ENCODE measurements around the gene WDR36.

WDR36 gene

DNA sequence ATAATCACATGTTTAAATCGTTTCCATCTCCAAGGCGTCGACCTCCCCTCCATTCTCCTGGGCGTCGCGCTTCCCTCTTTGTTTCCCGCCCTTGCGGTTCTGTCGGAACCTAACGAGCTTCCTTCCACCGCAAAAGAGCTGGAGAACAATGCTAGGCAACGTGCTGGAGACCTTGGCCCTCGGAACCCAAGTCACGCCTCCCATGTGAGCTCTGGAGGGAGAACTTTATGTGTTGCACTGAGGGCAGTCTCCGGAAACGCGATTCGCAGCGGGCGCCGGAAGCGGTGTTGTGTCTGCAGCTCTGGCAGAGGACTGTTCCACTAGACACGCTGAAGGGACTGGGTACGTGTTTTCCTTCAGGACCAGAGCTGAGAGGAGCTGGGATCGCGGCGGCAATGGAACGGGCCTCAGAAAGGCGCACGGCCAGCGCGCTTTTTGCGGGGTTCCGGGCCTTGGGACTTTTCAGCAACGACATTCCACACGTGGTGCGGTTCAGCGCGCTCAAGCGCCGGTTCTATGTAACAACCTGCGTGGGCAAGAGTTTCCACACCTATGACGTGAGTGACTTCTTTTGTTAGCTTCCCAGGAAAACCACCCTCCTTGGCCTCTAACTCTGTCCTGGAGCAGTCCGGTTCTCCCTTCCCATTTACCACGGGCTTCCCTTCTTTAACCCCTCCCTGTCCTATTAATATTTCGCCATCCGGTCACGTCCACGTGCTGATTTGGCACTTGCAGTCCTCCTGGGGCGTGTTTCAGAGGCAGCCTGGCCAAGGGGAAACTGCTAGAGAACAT is at the start of gene WDR36:
WDR36 (plus strand) TSS at position 287 of the 792 bp plus-strand sequence; CDS start at position 396, 109 bp downstream.
- DNase-seq, result peak; percentile 68

DNA sequence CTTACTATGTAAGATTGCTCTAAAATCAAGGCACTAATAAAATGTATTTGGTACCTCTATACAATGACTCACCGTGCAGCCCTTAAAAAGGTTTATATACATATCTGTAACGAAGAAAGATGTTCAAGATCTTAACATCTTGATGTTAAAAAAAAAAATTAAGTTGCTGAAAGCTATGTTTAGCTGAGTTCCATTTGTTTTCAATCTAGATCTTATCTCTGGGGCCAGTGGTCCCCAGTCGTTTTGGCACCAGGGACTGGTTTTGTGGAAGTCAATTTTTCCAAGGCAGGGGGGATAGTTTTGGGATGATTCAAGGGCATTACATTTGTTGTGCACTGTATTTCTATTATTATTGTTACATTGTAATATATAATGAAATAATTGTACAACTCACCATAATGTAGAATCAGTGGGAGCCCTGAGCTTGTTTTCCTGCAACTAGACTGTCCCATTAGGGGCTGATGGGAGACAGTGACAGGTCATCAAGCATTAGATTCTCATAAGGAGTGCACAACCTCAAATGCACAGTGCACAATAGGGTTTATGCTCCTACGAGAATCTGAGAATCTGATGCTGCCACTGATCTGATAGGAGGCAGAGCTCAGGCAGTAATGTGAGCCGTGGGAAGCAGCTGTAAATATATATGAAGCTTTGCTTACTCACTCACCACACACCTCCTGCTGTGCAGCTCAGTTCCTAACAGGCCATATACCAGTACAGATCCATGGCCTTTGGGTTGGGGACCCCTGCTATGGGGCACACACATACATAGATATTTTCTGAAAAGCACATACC is 48.2 kb upstream of the WDR36 start:
- DNase-seq, result no peak

DNA sequence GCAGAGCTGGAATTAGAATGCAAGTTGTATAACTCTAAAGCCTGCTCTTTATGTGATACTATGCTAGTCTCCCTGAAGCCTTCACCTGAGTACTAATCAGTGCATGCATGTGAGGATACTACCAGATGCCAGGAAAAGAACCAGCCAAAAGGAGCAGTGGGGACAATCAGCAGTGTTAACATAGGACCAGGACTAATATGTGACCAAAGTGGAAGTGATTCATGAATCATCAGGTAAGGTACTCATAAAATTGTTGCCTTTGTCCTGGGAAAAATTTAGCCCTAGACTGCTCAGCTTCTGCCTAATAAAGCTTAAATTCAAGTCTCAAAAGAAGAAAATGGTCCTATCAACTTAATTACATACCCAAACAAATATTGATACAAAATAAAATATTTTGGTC is 34.1 kb upstream of the WDR36 start:
- DNase-seq, result no peak

DNA sequence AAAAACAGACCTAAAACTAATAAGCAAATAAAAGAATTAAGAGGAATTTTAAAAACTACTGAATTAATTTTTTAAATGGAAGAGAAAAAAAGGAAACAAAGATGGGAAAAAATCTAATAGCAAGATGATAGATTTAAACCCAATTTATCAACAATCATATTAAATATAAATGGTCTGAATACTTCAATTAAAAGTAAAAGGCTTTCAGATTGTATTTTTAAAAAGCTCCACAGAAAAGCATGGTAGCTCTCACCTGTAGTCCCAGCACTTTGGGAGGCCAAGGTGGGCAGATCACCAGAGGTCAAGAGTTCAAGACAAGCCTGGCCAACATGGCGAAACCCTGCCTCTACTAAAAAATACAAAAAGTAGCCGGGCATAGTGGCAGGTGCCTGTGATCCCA is 32.0 kb upstream of the WDR36 start:
- no peak for DNase-seq

DNA sequence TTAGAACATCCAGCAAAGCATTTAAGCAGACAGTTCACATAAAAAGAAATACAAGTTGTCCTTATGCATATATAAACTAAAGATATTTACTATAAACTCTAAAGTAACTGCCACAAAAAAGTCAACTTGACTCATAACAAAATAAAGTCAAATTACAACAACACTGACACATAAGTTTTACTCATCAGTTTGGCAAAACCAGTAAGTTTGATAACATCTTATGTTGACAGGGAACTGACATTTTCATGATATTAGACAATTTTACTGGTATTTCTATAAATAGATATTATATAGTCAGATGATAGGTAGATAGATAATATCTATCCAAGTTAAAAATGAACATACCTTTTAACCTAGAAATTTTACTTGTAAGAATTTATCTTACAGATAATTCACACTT is 30.5 kb upstream of the WDR36 start:
- DNase-seq, result no peak

DNA sequence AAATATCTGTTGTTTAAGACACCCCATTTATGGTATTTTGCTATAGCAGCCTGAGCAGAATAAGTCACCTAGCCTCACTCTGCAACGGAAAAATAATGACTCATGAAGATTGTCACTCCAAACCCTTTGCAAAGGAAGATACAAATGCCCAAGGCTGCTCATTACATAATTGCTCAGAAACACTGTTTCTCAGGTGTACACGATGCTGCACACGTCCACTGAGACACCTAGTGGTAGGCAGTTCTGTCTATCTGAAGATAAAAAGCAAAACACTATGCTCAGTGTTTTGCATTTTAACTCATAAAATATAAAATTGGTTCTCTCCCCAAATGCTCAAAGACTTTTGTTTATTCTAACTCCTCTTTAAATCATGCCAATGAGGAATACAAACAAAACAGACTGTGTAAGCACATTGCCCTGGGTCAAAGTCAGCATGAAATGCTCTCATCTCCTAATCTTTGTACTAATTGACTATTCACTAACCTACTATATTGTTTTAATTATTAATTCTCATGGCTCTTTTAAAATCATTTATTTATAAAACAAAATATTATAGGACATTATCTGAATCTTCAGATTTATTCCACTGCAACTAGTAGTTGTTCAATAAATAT is 28.3 kb upstream of the WDR36 start:
- DNase-seq, result no peak

DNA sequence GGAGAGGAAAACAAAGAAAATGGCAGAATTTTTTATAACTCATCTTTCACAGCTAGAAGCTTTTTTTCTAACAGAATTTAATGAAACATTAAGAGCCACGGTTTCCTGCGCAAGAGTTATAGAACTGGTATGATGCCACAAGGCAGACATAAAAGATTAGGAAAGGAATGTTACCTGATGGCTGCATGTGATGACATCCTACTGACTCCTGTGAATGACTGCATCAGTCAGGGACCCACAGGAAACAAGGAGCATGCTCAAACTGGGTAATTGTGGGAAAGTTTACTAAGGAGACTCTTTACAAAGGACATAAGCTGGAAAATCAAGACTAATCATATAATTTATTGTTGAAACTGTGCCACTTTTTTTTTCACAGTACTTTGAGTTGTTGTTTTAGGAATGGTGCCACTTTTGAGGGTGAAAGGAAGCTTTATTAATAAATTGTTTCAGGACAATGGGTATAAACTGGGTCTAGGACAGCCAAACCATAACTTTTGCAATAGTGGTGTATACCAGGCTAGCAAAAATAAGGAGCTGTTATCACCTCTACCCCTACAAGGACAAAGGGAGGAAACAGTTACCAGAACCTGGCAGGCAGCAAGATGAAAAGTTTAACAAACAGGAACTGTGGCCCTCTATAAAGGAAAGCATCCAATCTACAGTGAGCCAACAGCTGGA is 25.7 kb upstream of the WDR36 start:
- no peak for DNase-seq

DNA sequence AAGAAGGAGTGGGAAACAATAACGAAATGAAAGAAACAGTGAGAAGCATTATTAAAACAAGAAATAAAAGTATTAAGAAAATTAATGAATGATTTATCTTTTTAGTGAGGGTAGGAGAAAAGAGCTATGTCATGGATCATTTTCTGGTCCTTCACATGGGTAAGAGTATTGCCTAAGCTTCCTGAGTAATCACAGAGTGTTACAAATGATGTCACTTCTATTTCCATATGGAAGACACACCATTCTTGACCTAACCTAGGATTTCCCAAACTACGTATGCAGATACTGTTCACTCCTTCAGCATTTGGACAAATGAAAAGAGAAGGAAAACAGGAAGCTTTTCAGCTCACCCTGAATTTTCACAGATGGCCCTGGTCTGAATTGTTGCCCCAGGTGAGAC is 23.9 kb upstream of the WDR36 start:
- no peak for DNase-seq

DNA sequence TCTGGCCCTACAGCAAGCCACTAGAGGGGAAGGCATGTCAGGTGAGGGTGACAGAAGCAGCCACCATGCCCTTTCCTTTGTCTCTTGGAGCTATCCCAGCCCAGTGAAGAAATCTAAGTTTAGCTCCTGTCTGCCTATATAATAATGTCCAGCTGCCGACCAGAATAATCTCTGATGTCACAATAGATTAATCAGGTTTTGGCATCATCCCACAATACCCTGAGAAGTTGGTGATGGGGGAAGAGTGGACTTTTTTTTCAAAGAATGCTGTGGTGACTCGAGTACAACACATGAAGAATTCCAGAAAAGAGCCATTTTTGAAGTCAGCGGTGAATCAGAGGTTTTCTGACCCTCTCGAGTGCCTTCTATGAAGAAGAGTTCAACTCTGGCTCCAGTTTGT is 22.3 kb upstream of the WDR36 start:
- DNase-seq, result no peak

DNA sequence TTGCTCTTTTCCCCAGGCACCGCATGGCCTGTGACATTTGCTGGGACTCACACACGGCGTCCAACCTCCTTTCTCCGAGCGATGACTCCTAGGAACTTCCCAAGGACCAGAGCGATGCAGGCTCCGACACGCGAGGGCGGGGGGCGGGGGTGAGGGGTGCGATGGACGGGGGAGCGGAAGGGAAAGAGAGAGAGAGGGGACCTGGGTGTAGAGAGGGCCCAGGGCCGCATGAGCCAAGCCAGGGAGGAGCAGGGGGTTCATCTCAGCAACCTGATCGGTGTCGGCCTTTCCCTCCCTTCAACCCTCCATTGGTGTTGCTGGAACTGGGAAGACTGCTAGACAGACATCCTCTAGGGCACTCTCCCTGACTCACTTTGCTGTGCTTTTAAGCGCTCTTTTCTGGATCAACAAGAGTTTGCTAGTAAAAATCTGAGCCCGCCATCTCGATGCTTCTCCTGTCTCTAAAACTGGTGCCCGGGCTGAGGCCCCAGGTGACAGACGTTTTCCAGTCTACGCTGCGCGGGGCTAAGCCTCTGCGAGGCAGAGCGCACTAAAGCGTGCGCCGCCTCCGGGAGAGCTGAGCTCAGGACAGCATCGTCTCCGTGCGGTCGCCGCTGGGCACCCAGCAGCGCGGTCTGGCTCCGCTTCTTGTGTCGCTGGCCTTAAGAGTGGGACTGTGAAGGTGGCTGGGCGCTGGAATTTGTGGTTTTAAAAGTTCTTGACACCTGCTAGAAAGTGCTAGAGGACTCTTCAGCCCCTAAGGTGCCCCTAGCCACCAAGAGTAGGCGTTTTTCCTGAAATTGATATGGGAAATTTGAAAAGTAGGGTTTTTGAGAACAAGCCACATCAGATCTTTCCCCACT is 21.6 kb upstream of the WDR36 start:
- no peak for DNase-seq

DNA sequence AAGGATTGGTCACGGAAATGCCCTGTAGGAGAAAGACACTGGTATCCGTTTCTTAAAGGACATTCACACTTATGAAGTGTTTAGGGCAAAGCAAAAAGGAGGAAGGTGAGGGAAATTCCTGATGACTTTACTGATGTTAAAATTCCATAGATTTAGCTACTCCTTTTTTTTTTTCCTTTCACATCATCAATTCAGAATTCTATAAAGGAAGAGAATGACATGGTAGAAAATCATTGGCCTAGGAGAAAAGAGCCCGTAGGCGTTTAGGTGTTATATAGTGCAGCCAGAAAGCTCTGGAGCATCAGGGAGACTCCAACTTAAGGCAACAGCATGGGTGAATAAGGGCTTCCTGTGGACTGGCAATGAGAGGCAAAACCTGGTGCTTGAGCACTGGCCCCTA is 20.7 kb upstream of the WDR36 start, which contains the start of gene TSLP:
TSLP (plus strand) TSS at position 301 of the 400 bp plus-strand sequence. CDS start 178 bp downstream, outside the sequence.
- DNase-seq, result no peak

DNA sequence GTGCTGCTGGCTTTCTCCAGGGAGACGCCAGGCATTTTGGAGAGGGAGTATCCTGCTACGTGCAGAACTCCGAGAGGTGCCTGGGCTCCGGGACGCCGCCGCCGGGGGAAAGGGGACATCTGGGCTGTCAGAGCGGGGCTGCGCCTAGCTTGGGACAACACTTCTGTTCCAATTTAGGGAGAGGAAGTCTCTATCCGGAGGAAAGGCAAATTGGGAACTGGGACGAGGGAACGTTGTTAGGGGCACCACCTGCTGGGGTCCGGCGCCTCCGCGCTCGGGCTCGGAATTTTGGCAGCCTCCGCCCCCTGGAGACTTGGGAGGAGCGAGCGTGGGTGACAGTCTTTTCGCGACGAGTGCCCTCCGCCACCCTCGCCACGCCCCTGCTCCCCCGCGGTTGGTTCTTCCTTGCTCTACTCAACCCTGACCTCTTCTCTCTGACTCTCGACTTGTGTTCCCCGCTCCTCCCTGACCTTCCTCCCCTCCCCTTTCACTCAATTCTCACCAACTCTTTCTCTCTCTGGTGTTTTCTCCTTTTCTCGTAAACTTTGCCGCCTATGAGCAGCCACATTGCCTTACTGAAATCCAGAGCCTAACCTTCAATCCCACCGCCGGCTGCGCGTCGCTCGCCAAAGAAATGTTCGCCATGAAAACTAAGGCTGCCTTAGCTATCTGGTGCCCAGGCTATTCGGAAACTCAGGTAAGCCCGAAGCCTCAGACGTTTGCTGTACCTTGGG is 19.0 kb upstream of the WDR36 start:
- no peak for DNase-seq

DNA sequence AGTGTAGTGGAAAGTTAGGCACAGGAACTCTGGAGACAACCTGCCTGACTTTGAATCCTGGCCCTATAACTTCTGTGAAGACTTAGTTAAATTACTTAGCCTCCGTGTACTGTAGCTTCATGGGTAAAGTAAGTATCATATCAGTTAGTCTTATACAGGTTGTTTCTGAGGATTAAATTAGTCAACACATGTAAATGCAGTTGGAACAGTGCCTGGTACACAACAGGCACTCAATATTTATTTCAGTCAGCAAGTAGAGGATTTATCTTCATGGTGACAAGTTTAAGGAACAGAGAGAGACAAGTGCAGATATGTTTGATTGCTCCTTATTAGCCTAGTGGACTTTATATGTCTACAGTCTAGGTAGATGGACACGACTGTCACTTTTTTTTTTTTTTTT is 17.9 kb upstream of the WDR36 start:
- DNase-seq, result no peak

DNA sequence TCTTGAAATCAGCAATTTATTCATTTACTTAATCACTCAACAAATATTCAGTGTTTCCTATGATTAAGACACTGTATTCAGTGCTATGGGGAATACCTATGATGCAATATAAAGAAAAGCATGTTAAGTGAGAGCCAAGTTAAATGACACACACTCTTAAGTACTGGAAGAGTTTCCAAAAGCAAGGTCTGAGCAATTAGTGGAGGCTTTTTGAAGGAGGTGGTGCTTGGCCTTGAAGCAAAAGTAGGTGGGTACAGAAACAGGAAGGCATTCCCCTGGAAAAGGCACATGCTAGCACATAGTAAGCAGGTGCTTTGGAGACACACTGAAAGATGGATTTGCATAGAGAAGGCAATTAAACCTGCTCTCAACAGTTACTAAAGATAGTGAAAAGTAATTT is 16.6 kb upstream of the WDR36 start:
- no peak for DNase-seq

DNA sequence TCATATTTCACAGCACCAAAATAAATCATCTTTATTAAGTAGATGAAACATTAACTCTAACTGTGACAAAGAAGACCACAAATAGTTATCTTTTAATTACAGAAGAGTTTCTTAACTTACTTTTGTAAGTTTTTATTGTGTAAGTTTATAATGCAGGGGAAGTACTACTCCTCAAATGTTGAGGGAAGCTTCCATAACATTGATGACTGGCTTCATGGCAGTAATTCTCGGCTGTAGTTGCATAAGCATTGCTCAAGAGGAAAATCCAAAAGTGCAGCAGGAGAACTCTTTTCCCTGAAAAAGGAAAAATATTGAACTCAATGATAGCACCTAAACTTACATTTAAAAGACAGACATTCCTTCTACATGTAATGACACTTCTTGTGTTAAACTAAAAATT is 16.1 kb upstream of the WDR36 start:
- no peak for DNase-seq

DNA sequence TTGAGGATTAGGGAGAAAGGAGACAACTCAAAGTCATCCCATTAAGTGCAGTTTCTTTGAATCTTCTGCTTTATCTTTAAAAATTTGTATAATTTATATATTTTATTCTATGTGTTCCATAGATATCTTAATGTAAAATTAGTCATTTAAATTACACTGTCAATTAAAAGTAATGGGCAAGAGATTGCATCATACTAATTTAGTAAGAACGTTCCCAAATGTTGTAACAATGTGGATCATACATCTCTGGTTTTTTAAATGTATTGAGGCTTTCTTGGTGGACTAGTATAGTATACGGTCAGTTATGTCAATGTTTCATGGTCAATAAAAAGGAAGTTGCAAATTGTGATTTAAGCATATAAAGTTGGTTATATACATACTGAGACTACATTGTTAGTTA is 14.5 kb upstream of the WDR36 start:
- DNase-seq, result no peak

DNA sequence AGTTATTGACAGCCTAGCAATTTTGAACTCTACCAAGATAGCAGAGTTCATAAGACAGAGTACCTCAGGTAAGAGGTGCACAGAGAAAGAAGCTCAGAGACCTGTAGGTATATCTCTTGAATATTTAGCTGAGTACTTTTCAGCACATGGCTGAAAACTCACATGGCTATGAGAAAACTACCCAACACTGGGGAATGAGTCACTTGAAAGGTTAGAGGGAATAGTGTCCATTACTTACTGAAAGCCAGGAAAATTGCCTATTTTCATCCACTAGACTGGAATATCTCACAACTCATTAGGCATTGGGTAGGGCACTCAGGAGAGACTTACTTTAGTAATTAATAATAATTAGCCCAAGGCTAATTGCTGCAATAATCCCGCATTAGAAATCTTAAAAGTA is 12.3 kb upstream of the WDR36 start:
- DNase-seq, result no peak

DNA sequence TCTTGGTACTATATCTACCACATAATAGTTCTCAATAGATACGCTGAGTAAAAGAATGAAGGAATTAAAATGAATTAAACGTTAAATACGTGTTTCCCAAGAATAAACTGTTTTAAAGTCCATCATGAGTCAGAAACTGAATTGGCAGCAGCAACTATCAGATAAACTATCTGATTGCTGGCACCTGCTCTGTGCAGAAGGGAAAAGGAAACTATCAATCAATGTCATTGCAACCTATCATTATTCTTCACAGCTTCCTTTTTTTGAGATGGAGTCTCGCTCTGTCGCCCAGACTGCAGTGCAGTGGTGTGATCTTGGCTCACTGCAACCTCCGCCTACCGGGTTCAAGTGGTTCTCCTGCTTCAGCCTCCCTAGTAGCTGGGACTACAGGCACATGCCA is 8.8 kb upstream of the WDR36 start:
- no peak for DNase-seq

DNA sequence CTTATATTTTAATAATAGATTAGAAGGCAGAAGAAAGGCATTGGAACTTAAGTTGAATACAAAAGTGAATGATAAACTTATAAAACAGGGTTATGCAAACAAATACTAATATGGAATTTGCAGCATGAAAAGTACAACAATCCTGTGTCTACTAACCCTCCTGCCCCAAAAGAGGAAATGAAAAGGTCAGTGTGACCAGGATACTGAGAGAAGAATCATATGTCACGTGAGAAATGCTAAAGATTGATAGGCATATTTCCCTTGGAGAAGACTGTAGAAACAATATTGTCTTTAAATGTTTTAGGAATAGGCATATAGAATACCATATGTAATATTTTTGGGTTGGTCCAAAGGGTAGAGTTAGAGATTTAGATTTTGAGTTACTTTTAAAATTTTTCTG is 3.8 kb downstream of the WDR36 start:
- no peak for DNase-seq

DNA sequence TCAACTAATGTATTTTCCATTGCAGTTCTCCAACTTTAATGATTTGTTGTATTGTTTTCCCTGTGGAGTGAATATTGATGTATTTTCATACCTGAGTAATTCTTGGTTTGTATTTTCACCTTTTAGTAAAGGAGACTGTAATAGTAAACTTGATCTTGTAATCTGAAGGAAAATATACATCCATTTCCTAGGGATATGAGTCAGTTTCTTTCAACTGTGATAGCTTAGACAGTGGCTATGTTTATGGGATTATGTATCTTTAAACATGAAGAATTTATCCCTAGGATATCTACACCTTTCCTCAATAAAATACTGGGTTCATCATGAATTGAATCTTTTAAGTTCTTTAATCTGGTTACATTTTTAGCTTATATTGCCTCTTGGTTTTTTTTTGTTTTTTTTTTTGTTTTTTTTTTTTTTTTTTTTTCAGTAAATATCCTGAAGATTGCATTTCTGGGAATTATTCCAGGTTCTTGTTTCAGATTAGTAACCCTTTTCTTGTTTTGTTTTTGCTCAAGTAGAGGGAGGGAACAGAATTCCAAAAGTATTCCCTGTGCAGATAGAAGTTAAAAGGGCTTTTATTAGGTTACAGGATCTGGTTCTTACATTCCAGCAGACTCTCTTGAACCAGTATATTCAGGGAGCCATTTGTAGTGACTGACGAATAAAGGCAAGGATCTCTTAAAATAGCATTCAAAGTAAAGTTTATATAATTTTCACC is 7.1 kb downstream of the WDR36 start:
- no peak for DNase-seq

Data from NCI-H1105 (cell line).